Effector memory CD8-positive, alpha-beta T cell (primary cell): Measurements from ENCODE around the gene SRSF1.
"Not testable (repeated sequence)": the region's sequence is repeated elsewhere in the genome, so short reads cannot be mapped to it uniquely, and the experiment has no call there.

Experiments used
- ATAC-seq: fragments of 150-1000 bp; cut with Tn5 transposase; replicated peaks from 2 replicates; pipeline ENCODE4 v1.10.0; 2021; ENCODE audit warnings: mild to moderate bottlenecking, moderate library complexity
- DNase-seq, 3 experiments: peaks; one replicate each; pipeline ENCODE4 v3.0.0; 2021
- H3K27ac Mint-ChIP-seq, 2 donors: one replicate each; pipeline ENCODE4 v1.8.0; 2022; ENCODE audit warnings: mild to moderate bottlenecking in 2 of 2, mixed read lengths in 2 of 2, moderate library complexity in 2 of 2
- H3K27me3 Mint-ChIP-seq, 2 donors: one replicate each; pipeline ENCODE4 v1.8.0; 2022; ENCODE audit warnings: mixed read lengths in 2 of 2
- H3K36me3 Mint-ChIP-seq: one replicate; pipeline ENCODE4 v1.8.0; 2022; ENCODE audit warnings: mild to moderate bottlenecking, moderate library complexity, mixed read lengths; ENCODE audit not compliant: insufficient read depth
- H3K4me1 Mint-ChIP-seq, 2 donors: one replicate each; pipeline ENCODE4 v1.8.0; 2022; ENCODE audit warnings: low read depth in 2 of 2, mixed read lengths in 2 of 2
- H3K4me3 Mint-ChIP-seq, 2 donors: one replicate each; pipeline ENCODE4 v1.8.0; 2022; ENCODE audit warnings: mild to moderate bottlenecking in 2 of 2, mixed read lengths in 2 of 2, moderate library complexity in 2 of 2
- H3K9me3 Mint-ChIP-seq, 2 donors: one replicate each; pipeline ENCODE4 v1.8.0; 2022; ENCODE audit warnings: mixed read lengths in 2 of 2
- total RNA-seq, 9 experiments: gene quantifications; one replicate each; lab custom pipeline; 2026; lab: John Stamatoyannopoulos, UW

Gene SRSF1
- 50.4 to 199 (median 114) reads per million in 9 experiments for total RNA-seq

- Mint-ChIP-seq H3K27ac (peak within 1 kb of the TSS; percentile 98 to 99), H3K36me3 (peaks cover 60% of the 10 kb centered on the region), H3K27me3 (peaks cover 0 to 2% of the 10 kb centered on the region in 2 donors), H3K4me3 (peak within 1 kb of the TSS; percentile 100), H3K9me3 (no peaks in the 10 kb centered on the region), H3K4me1 (peaks cover 33 to 45% of the 10 kb centered on the region in 2 donors)
- DNase-seq: peak; percentile 96
- peak; percentile 85 for ATAC-seq
These were observed at the start of gene SRSF1 for GRCh38 chr17:58006924-58007780. Gene SRSF1 (minus strand): TSS chr17:58007246. CDS start chr17:58007137, 109 bp downstream.

- H3K27me3 Mint-ChIP-seq: peaks cover 0 to 14% of the 10 kb centered on the region in 2 donors
- peaks cover 0 to 2% of the 10 kb centered on the region in 2 donors for H3K4me1 Mint-ChIP-seq
- H3K36me3 Mint-ChIP-seq: no peaks in the 10 kb centered on the region
- no peak for DNase-seq
- H3K9me3 Mint-ChIP-seq: no peaks in the 10 kb centered on the region
- no peak for ATAC-seq
- H3K4me3 Mint-ChIP-seq: no peak overlapping the region
- no peak overlapping the region for H3K27ac Mint-ChIP-seq
These were observed 49.4 kb upstream of the SRSF1 start for GRCh38 chr17:58056476-58056875.

DNA sequence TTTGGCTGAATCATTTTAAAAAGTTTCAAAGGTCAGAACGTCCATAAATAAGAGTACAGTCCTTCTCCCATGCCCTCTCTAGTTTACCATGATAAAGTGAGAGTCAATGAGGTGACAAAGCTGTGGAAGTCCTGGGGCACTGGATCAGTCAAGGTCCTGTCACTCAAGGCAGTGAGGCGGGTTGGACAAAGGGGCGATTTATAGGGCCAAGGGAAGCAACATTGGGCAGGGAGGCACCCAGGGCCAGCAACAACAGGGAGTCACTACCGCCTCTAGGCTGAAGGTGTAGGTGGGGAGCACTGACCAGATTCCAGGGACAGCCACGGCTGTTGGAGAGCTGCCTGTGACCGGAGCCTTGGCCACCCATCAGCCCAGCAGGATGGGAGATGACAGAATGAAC lies 47.6 kb upstream of the SRSF1 start:
- no peak for DNase-seq
- H3K4me3 Mint-ChIP-seq: no peak overlapping the region
- no peak for ATAC-seq
- H3K27me3 Mint-ChIP-seq: peaks cover 0 to under 1% of the 10 kb centered on the region in 2 donors
- no peaks in the 10 kb centered on the region for H3K9me3 Mint-ChIP-seq
- no peak overlapping the region for H3K27ac Mint-ChIP-seq
- H3K36me3 Mint-ChIP-seq: no peaks in the 10 kb centered on the region
- H3K4me1 Mint-ChIP-seq: peaks cover 0 to 2% of the 10 kb centered on the region in 2 donors

DNA sequence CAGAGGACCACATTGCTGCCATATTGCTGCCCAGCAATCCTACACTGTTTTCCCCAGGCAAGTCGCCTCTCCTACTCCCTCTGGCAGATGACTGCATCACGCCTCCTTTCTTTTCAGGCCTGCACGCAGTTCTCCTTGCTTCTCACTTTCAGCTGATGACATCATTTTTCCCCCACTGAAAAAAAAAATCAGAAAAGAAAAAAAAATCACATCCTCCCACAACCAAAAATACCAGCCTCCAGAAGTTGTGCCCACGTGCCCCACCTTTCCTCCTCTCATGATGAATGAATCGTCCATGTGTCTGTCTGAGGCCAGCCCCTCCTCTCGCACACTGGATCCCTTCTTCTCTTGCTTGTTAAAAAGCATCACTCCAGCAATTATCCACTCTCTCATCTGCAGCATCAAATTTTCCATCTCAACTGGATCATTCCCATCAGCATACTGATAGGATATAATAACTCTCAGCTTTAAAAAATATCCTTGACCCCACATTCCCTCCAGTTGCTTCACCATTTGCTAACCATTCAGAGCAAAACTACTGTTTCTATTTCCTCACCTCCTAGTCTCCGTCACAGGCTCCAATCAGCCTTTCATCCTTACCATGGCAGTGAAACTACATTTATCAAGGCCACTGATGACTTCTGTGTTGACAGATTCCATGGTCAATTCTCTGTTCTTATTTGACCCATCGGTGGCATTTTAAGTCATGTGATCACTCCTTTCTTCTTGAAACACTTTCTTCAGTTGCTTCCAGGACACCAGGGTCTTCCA lies 46.1 kb upstream of the SRSF1 start:
- DNase-seq (no peak), ATAC-seq (no peak)
- Mint-ChIP-seq H3K27me3 (peaks cover 0 to 1% of the 10 kb centered on the region in 2 donors), H3K9me3 (no peaks in the 10 kb centered on the region), H3K4me1 (peaks cover 0 to 2% of the 10 kb centered on the region in 2 donors), H3K27ac (peak overlapping the region in 1 of 2 donors; percentile 5), H3K36me3 (no peaks in the 10 kb centered on the region), H3K4me3 (no peak overlapping the region)

- H3K27ac Mint-ChIP-seq: no peak overlapping the region
- H3K4me3 Mint-ChIP-seq: no peak overlapping the region
- DNase-seq: no peak
- H3K36me3 Mint-ChIP-seq: no peaks in the 10 kb centered on the region
- ATAC-seq: no peak
- no peaks in the 10 kb centered on the region for H3K9me3 Mint-ChIP-seq
- peaks cover 6 to 9% of the 10 kb centered on the region in 2 donors for H3K27me3 Mint-ChIP-seq
- peaks cover 0 to 2% of the 10 kb centered on the region in 2 donors for H3K4me1 Mint-ChIP-seq
These were observed 45.4 kb upstream of the SRSF1 start for GRCh38 chr17:58052407-58052806.

- no peak for DNase-seq
- H3K27ac Mint-ChIP-seq: no peak overlapping the region
- no peak overlapping the region for H3K4me3 Mint-ChIP-seq
- peaks cover 0 to 2% of the 10 kb centered on the region in 2 donors for H3K4me1 Mint-ChIP-seq
- no peaks in the 10 kb centered on the region for H3K9me3 Mint-ChIP-seq
- no peaks in the 10 kb centered on the region for H3K36me3 Mint-ChIP-seq
- no peak for ATAC-seq
- peaks cover 13 to 18% of the 10 kb centered on the region in 2 donors for H3K27me3 Mint-ChIP-seq
These were observed 44.4 kb upstream of the SRSF1 start for GRCh38 chr17:58051468-58051867.

DNA sequence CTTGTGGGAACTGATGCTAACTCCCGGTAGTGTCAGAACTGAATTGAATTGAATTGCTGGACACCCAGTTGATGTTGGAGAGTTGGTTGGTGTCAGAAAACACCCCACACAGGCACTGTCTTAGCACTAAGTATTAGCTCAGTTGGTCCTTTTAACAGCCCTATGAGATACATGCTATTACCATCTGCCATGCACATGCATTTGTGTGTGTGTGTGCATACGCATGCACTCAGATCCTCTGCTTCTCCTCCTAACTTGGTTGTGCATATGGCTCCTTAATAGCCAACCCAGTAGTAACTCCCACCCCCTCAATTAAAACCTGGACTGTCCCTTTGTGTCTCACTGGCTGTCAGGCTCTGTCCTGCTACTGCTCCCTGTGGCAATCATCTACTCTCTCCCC lies 43.9 kb upstream of the SRSF1 start:
- Mint-ChIP-seq H3K4me3 (no peak overlapping the region), H3K9me3 (no peaks in the 10 kb centered on the region), H3K4me1 (peaks cover 0 to 2% of the 10 kb centered on the region in 2 donors), H3K27me3 (peaks cover 13 to 23% of the 10 kb centered on the region in 2 donors), H3K36me3 (no peaks in the 10 kb centered on the region), H3K27ac (no peak overlapping the region)
- DNase-seq: no peak
- ATAC-seq: no peak

GRCh38 chr17:58049533-58049932 lies 42.5 kb upstream of the SRSF1 start:
- H3K9me3 Mint-ChIP-seq: no peaks in the 10 kb centered on the region
- no peaks in the 10 kb centered on the region for H3K36me3 Mint-ChIP-seq
- H3K27ac Mint-ChIP-seq: no peak overlapping the region
- DNase-seq (no peak), ATAC-seq (no peak)
- H3K4me1 Mint-ChIP-seq: peaks cover 0 to 2% of the 10 kb centered on the region in 2 donors
- no peak overlapping the region for H3K4me3 Mint-ChIP-seq
- H3K27me3 Mint-ChIP-seq: peaks cover 19 to 30% of the 10 kb centered on the region in 2 donors

DNA sequence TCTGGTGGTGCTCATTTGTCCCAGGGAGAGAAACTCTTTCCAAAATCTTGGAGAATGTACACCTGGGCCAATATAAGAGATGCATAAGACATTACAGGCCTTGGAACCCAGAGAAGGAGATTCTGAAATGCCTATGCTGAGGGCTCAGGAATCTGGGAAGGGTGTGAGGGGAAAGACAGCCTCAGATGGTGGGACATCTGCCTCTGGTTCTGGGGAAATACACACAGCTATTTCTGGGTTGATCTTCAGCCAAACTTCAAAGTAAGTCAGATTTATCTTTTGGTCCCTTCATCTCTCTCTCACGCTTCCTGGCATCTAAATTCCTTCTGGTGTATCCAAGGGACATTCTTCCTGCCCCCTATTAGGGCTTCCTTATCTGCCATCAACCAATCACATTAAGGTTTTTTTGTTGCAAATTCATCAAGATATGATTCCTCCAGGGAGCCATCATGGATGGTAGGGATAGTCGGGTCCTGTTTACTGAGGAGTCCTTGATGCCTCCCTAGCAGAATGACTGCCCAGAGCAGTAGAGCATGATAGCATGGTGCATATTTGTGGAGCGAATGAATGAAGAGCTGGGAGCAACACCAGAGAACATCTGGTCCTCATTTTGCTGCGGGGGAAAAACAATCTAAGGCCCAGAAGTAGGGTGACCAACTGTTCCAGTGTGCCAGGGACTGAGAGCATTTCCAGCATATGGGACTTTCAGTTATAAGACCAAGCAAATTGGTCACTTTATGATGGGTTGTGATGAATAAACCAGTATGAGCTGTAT lies 40.5 kb upstream of the SRSF1 start:
- ATAC-seq: no peak
- H3K27me3 Mint-ChIP-seq: peaks cover 38 to 50% of the 10 kb centered on the region in 2 donors
- no peak overlapping the region for H3K4me3 Mint-ChIP-seq
- no peaks in the 10 kb centered on the region for H3K9me3 Mint-ChIP-seq
- no peak for DNase-seq
- H3K27ac Mint-ChIP-seq: no peak overlapping the region
- H3K36me3 Mint-ChIP-seq: no peaks in the 10 kb centered on the region
- no peaks in the 10 kb centered on the region for H3K4me1 Mint-ChIP-seq

DNA sequence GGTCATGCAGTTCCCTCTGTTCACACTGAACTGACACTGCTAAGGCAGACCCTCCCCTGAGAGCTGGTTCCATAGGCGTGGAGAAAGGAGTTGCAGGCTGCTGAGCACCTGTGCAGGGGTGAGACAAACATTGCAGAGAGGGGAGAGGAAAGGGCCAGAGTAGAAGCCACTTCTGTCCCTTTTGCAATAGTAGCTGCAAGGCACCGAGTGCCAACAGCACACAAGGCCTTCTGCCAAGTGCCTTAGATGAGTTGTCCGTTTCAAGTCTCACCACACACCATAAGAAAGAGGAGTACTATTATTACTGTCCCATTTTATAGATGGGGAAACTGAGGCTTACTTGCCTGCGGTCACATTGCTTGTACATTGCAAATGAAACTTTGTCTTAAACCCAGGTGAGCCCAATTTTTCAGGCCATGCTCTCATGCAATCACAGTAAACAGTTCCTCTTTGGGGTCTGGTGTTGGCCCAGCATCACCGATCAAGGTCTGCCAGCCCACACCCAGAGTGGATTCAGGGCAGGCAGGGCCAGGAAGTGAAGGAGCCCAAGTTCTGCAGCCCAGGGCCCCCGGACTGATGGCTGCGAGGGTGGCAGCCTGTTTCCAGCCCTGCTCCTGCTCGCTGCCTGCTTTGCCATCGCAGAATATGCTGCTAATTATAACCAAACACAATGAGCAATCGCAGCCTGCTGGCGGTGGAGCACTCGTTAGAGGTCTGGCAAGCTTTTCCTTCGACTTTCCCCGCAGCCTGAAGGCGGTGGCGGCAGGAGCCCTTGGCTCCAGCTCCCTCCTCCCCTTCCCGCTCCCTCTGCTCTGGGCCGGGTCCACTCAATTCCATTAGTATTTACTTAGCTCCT lies 39.4 kb upstream of the SRSF1 start:
- Mint-ChIP-seq H3K4me3 (no peak overlapping the region), H3K27me3 (peaks cover 45 to 61% of the 10 kb centered on the region in 2 donors), H3K4me1 (no peaks in the 10 kb centered on the region), H3K36me3 (no peaks in the 10 kb centered on the region), H3K27ac (no peak overlapping the region), H3K9me3 (no peaks in the 10 kb centered on the region)
- DNase-seq (no peak), ATAC-seq (no peak)

DNA sequence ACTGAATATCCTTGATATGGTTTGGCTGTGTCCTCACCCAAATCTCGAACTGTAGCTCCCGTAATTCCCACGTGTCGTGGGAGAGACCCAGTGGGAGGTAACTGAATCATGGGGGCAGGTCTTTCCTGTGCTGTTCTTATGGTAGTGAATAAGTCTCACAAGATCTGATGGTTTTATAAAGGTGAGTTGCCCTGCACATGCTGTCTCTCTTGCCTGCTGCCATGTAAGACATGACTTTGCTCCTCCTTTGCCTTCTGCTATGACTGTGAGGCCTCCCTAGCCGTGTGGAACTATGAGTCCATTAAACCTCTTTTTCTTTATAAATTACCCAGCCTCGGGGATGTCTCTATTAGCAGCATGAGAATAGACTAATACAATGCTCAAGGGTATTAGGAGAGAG lies 37.2 kb upstream of the SRSF1 start:
- H3K4me3 Mint-ChIP-seq, DNase-seq, H3K27ac Mint-ChIP-seq, ATAC-seq, H3K36me3 Mint-ChIP-seq, H3K4me1 Mint-ChIP-seq, H3K9me3 Mint-ChIP-seq: not testable (repeated sequence)
- H3K27me3 Mint-ChIP-seq: peaks cover 54 to 83% of the 10 kb centered on the region in 2 donors
